ENCODE data around the gene BCL2L2. TPM values are rescaled to one million over a fixed set of nuclear protein-coding genes. Genes with fewer than 3 reads are reported as not detected.

BCL2L2 gene
- total and polyA plus RNA-seq, 10 of the 15 experiments (the other 5 are each of a cell fraction or from before 2014, with no cell fraction given), result 1.4 to 14.7 (median 7.1) TPM

- TF ChIP-seq PKNOX1 (IDR thresholded peaks at IDR 0.05), result peak; percentile 67
- TF ChIP-seq SIN3A (IDR thresholded peaks at IDR 0.05; ENCODE audit: low read depth, low read length), result peak; percentile 54
- no peak for TF ChIP-seq HDAC2 (IDR thresholded peaks at IDR 0.05)
- TF ChIP-seq, protein P1, sequence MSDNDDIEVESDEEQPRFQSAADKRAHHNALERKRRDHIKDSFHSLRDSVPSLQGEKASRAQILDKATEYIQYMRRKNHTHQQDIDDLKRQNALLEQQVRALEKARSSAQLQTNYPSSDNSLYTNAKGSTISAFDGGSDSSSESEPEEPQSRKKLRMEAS (IDR thresholded peaks at IDR 0.05; ENCODE audit: low read depth, low read length), result peak; percentile 84; the same call in 1 of the 2 replicates
- TF ChIP-seq NFYA (IDR thresholded peaks at IDR 0.05; ENCODE audit: borderline replicate concordance, low read depth, low read length), result no peak
- TF ChIP-seq NR2C2 (IDR thresholded peaks at IDR 0.05; ENCODE audit: borderline replicate concordance, control insufficient read depth, insufficient read length, low read depth), result no peak
- TF ChIP-seq RELB (IDR thresholded peaks at IDR 0.05; ENCODE audit: low read depth), result no peak
- no peak for TF ChIP-seq NFXL1 (IDR thresholded peaks at IDR 0.05; ENCODE audit: borderline replicate concordance)
- peak; percentile 88 for TF ChIP-seq SMARCA5 (IDR thresholded peaks at IDR 0.05)
- TF ChIP-seq BCL3 (IDR thresholded peaks at IDR 0.05; ENCODE audit: borderline replicate concordance, insufficient read depth, low read depth, low read length, poor library complexity, severe bottlenecking), result peak; percentile 23
- no peak for TF ChIP-seq CEBPB (IDR thresholded peaks at IDR 0.05; ENCODE audit: borderline replicate concordance in 1 of 2, low read depth in 2 of 2, low read length in 2 of 2)
- no peak for TF ChIP-seq RCOR1 (conservative IDR thresholded peaks at IDR 0.05; ENCODE audit: low read depth, low read length)
- TF ChIP-seq WRNIP1 (IDR thresholded peaks at IDR 0.05; ENCODE audit: borderline replicate concordance, low read depth, low read length), result no peak
- peak; percentile 58; the same call in 1 of the 2 replicates for TF ChIP-seq TBL1XR1 (IDR thresholded peaks at IDR 0.05; ENCODE audit: low read depth, low read length)
- TF ChIP-seq IKZF1 (conservative IDR thresholded peaks at IDR 0.05), result peak; percentile 87
- TF ChIP-seq BHLHE40 (IDR thresholded peaks at IDR 0.05; ENCODE audit: borderline replicate concordance in 1 of 2, low read depth in 2 of 2, low read length in 1 of 2), result peak; percentile 83 to 94
- TF ChIP-seq CREB1 (IDR thresholded peaks at IDR 0.05; ENCODE audit: low read depth), result peak; percentile 72
- TF ChIP-seq BRCA1 (IDR thresholded peaks at IDR 0.05; ENCODE audit: low read depth, low read length), result no peak
- no peak for TF ChIP-seq E2F8 (IDR thresholded peaks at IDR 0.05; ENCODE audit: low read depth, partially characterized antibody)
- no peak for TF ChIP-seq MTA2 (IDR thresholded peaks at IDR 0.05; ENCODE audit: low read depth)
These were observed 5.2 kb upstream of the BCL2L2 start (continued) for GRCh38 chr14:23301288-23301968.

Data from GM12878 (cell line).